ENCODE data around the gene BMPR1B.

The BMPR1B gene

GRCh38 chr4:94968493-94968892 lies 210.7 kb downstream of the BMPR1B start:
- DNase-seq, result no peak

GRCh38 chr4:94970650-94971049 lies 212.9 kb downstream of the BMPR1B start:
- no peak for DNase-seq

GRCh38 chr4:94974773-94975172 lies 217.0 kb downstream of the BMPR1B start:
- DNase-seq, result no peak

- DNase-seq, result no peak
Observed at GRCh38 chr4:94976371-94977011, 218.7 kb downstream of the BMPR1B start.

GRCh38 chr4:94978904-94979303 lies 221.1 kb downstream of the BMPR1B start:
- DNase-seq, result no peak

- DNase-seq, result no peak
Observed at GRCh38 chr4:94979621-94980020, 221.9 kb downstream of the BMPR1B start.

- peak; percentile 10 to 57 for DNase-seq
Observed at GRCh38 chr4:94995684-94996394, 238.1 kb downstream of the BMPR1B start.

- DNase-seq, result no peak
Observed at GRCh38 chr4:95000076-95000648, 242.4 kb downstream of the BMPR1B start.

- no peak for DNase-seq
Observed at GRCh38 chr4:95004912-95005311, 247.2 kb downstream of the BMPR1B start.

GRCh38 chr4:95007998-95008397 lies 250.2 kb downstream of the BMPR1B start:
- no peak for DNase-seq

GRCh38 chr4:95013236-95013635 lies 255.5 kb downstream of the BMPR1B start:
- DNase-seq, result no peak

GRCh38 chr4:95014068-95014467 lies 256.3 kb downstream of the BMPR1B start:
- no peak for DNase-seq

- no peak for DNase-seq
Observed at GRCh38 chr4:95017305-95018064, 259.7 kb downstream of the BMPR1B start.

- DNase-seq, result no peak
Observed at GRCh38 chr4:95018785-95019184, 261.0 kb downstream of the BMPR1B start.

- DNase-seq, result no peak
Observed at GRCh38 chr4:95020521-95020920, 262.8 kb downstream of the BMPR1B start.

GRCh38 chr4:95021099-95021498 lies 263.3 kb downstream of the BMPR1B start:
- no peak for DNase-seq

- no peak for DNase-seq
Observed at GRCh38 chr4:95023110-95023509, 265.4 kb downstream of the BMPR1B start.

- no peak for DNase-seq
Observed at GRCh38 chr4:95027905-95028618, 270.3 kb downstream of the BMPR1B start.

- DNase-seq, result no peak
Observed at GRCh38 chr4:95038791-95039190, 281.0 kb downstream of the BMPR1B start.

GRCh38 chr4:95044324-95044837 lies 286.6 kb downstream of the BMPR1B start:
- DNase-seq, result peak in 1 of 2 donors; percentile 61

GRCh38 chr4:95045429-95045828 lies 287.7 kb downstream of the BMPR1B start:
- no peak for DNase-seq

GRCh38 chr4:95048296-95048695 lies 290.5 kb downstream of the BMPR1B start:
- DNase-seq, result no peak
